ENCODE results near the gene LDB2. TPM values are rescaled to one million over a fixed set of nuclear protein-coding genes. Genes with fewer than 3 reads are reported as not detected.
"Not testable (repeated sequence)": the region's sequence is repeated elsewhere in the genome, so short reads cannot be mapped to it uniquely, and the experiment has no call there.

The LDB2 gene
- total RNA-seq, 1 experiment from 2014 or later: not detected

DNA sequence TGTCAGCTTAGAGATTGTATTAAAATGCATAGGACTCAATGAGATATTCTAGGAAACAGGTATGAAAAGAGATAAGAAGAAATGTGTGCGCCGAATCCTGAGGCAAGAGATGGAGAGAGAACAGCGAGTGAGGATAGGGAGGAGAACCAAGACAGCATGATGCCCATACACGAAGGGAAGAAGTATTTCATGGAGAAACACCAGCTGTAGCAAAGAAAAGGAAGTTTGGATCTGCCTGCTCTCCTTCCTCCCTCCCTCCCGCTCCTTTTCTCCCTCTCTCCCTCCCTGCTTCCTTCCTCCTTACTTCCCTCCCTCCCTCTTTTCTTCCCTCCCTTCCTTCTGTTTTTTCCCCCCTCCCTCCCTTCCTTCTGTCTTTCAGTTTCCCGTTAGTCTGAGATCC lies 353.6 kb downstream of the LDB2 start:
- DNase-seq (ENCODE audit: low spot score): no peak

DNA sequence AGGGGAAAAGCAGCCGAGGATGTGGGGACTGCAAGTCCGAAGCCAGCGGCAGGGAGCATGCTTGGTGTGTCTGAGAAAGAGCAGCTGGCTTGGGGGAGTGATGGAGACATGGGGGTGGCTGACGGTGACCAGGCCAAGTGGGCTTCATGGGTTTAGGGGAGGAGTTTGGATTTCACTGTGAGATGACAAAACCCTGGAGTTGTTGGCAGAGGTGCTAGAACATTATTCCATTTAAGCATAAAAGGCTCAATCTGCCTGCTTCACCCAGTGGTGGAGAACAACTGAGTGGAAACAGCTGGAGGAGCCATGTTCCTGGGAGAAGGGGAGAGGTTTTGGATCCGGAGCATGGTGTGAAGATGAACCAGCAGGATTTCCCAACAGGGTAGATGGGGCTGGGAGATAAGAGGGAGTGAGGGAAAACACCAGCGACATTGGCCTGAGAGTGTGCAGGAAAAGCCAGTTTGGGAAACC lies 354.2 kb downstream of the LDB2 start:
- no peak for DNase-seq (ENCODE audit: low spot score)

DNA sequence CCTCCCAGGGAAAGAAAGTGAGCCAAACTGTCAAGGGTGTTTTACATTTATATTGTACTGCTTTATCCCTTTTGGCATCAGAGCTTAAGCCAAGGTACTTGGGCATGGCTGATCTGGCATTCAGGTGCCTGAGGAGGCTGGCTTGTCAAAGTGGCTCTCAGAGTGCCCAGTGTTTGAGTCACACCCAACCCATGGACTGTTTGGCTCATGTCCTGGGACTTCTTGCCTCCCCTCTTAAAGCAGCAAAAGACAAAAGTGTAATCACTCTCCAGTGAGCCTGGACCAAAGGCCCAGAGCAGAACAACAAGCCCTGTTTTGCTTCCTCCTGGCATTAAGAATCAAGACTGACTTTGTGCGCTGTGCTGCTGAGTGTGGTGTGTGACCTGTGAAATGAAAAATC lies 360.5 kb downstream of the LDB2 start:
- no peak for DNase-seq (ENCODE audit: low spot score)

DNA sequence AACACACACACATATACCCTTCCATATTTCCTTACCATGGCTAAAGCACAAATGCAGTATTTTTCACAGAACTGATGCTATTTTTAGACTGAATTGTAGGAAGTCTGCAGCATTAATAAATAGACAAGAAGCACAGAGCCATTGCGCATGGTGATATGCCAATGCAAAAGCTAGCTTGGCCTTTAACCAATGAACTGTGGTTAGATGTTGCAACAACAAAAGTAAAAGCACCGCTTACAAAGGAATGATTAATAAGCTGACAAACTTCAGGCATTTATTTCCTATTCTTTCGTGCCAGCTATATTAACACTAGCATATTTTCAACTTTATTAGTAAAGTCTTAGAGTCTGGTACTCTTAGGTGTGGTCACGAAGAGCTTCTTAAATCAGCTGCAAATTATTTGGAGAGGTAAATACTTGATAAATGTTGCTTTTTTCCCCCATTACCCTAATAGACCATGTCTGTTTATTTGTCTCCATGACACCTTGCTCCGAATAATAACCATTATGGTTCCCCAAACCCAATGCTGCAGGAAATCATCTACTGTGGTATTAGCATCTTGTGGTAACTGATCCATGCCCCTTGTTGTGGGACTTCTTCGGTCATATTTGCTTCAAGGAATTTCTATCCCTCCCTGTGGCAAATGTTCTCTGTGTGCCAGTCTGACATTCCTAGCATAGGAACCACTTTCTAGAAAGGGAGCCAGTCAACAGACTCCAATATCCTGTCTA lies 366.0 kb downstream of the LDB2 start:
- DNase-seq (ENCODE audit: low spot score): no peak

DNA sequence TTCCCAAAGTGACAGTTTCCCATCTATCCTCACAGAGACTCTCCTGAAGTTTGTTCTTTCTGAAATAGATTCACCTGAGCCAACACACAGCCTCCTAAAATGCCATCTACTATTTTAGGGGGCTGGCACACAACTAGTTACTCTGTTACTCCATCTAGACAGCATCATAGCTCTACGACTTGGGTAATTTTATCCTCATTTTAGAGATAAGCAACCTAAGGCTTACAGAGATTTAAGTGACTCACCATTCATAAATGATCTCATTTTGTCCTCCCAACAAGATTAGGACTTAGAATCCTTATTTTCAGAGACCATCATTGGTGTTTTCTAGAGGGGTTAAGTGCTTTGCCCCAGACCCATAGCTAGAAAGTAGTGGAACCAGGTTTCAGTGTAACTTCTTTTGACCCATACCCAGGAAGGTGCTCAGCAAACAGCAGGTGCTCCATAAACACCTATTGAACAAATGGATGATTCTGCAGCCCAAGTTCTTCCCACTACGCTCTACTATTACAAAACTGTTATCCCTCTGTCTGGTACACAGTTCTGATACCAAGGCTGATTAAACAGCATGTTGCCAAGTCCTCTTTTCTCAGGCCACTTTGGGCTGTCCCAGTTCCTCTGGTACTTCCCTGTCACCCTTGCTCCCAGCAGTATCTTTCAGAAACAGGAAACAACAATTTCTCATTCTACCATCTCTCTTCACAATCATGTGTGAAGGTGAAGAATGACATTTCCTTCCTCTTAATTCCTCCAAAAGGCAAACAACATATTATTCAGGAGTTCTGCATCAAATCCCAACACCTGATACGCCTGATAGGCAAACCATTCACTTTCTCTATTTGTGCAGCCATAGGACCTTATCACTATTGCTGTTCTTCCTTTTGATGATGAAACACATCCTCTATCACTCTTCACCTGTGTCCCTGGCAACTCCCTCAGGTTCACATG lies 367.5 kb downstream of the LDB2 start:
- DNase-seq (ENCODE audit: low spot score): no peak

DNA sequence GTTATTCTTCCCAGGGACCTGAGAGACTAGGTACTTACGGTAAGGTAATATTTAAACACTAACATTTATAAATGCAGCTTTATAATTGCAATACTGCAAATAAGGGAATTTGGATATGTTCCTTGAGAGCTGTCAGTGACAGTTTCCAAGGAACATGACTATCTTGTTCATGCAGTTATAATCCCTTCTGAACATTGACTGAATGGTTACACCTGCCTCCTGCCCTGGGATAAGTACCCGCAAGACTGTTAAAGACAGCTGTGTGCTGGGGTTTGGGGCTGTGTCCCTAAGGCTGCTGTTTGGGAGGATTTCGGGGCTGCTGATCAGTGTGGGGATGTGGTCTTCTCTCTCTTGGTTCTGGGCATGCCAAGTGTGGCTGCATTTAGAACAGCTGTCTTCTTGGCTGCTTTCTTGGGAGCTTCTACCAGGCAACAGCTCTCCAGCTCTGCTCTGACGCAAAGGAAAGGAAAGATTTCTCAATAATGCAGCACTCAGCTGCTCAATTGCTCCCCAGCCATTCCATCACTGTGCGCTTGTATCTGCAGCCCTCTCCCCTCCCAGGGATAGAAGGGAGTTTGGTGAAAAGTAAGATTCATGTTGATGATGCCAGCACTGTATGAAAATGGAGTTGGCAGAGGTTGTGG lies 373.4 kb downstream of the LDB2 start:
- no peak for DNase-seq (ENCODE audit: low spot score)

DNA sequence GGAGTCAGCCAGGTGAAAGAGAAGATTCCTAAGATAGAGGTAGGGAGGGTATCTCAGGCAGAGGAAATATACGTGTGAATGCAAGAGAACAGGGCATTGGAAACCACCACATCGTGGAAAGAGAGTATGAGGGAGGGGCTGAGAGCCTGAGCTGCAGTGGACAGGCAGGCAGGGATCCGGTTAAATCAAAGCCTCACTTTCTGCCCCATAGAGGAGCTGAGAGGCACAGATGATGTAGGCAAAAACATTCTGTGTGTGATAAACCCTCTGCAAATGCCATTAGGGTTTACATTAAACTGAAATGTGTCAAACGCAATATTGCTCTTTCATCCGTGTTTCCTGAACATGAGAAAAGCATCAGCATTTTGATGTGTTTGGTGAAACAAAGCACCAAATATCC lies 374.0 kb downstream of the LDB2 start:
- DNase-seq (ENCODE audit: low spot score): no peak

DNA sequence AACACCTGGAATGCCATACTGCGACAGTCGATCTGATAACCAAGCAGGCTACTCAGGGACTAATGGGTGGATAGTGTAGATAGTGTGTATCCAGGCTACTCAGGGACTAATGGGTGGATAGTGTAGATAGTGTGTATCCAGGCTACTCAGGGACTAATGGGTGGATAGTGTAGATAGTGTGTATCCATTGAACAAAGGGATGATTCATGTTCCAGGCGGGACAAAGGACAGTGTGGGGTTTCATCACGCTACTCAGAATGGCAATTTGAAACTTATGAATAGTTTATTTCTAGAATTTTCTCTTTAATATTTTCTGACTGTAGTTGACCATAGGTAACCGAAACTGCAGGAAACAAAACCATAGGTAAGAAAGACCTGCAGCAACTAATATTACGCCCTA lies 374.9 kb downstream of the LDB2 start:
- DNase-seq (ENCODE audit: low spot score): not testable (repeated sequence)

DNA sequence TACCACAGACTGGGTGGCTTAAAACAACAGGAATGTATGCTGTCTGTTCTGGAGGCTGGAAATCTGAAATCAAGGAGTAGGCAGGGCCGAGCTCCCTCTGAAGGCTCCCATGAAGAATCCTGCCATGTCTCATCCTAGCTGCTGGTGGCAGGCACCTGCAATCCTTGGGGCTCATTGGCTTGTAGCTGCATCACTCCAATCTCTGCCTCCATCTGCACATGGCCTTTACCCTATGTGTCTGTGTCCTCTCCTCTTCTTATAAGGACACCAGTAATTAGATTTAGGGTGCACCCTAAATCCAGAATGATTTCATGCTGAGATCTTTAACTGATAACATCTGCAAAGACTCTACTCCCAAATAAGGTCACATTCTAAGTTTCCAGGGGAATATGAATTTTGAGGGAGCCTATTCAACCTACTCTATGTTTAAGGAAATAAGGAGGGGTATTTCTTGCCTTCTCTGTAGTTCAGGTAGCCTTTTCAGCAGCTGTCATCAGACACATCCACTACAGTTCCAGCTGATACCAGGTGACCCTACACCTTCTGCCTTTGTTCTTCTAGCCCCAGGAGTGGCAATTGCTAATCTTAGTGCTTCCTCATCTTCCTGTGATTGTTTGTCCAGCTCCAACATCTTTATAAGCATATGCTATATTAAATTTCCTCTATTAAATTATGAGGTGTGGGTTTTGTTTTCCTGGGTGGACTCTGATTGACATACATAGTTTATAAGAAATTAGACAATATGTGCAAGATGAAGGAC lies 377.1 kb downstream of the LDB2 start:
- DNase-seq (ENCODE audit: low spot score): no peak

DNA sequence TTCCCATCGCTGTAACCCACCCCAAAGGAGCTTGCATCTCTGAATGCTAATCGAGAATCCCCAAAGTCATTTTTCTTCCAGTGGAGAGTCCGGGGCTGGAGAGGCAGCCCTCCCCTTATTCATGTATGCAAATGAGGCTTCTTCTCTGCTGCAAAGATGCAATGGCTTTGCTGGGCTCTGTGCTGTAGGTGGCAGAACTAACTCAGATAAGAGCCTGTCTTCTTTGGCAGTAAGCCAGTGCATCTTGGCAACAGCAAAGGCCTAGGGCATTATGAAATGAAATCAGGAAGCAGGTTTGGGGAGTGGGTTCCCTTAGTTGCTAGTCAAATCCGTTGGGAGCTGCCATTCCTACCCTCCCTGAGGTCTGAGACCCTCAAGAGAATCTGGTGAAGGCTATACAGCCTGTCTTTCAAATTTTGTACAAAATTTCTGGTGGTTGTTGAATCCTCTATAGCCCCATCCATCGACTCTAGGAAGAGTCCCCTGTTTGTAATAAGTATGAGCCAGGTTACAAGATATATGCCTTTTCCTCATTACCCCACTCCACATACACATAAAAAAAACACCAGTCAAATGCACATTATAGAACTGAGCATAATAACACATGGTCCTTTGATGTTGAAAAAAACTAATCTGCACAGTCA lies 381.5 kb downstream of the LDB2 start:
- DNase-seq (ENCODE audit: low spot score): no peak

DNA sequence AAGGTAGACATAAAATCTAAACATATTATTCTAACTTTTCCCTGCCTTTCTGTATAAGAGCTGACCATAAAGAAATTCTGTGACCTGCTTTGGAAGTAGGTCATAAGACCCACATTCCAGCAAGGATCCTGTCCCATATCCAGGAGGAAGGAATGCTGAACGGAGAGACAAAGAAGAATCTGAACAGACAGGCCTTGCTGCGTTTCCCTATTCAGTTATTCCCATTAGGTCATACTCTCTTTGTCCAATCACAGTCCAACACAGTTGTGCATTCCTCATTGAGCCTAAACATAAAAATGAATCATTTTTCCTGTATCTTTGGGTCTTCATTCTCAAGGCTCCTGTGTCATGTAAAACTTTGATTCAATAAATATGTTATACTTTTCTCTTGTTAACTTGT lies 384.6 kb downstream of the LDB2 start:
- no peak for DNase-seq (ENCODE audit: low spot score)

DNA sequence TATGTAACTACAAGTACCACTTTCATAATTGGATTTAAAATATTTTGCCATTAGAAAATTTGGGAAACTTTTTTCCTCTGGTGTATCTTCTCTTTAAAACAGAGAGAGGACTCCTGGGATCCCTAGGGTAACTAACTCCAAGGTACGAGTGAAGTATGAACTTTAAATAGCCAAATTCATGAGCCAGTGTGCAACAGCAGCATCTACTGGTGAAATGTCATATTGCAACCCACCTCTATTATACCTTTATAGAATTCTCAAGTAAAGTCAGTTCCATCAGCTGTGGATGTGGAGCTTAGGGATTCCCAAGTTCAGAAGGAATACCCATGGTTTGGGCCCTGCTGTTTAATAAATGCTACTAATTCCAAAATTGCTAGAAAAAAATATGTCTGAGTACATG lies 389.5 kb downstream of the LDB2 start:
- no peak for DNase-seq (ENCODE audit: low spot score)

DNA sequence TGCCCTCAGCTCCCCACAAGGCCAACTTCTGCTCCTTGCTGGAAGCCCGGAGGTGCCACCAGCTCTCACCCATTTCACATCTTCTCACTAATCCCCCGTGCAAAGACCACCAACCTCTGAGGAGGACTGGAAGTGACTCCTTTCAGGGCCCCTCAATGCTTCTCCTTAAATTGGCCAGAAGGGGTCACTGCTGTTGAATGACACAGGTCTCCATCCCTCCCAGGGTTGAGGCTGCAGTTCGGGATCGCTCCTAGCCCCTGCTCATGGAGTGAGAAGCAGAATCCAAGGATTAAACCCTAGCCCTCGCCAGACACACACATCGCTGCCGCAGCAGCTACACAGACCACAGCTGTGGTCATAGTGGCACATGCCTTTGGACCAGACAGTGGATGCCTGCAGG lies 392.7 kb downstream of the LDB2 start:
- no peak for DNase-seq (ENCODE audit: low spot score)

DNA sequence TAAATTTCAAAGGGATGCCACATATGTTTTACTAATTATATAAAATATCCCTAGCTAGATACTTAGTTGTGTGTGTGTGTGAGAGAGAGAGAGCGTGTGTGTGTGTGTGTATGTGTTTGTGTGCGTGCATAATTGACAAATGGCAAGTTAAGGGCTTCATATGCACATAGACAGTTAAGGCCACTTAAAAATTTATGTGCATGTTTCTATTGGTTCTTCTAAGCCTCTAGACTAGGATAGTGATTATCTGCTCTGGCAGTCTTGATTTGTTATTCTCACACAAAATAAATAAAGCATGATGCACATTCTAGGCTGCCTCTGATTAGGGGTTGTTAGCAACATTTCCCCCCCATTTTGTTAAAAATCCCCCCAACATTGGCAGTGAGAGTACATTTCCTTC lies 393.2 kb downstream of the LDB2 start:
- DNase-seq (ENCODE audit: low spot score): no peak

DNA sequence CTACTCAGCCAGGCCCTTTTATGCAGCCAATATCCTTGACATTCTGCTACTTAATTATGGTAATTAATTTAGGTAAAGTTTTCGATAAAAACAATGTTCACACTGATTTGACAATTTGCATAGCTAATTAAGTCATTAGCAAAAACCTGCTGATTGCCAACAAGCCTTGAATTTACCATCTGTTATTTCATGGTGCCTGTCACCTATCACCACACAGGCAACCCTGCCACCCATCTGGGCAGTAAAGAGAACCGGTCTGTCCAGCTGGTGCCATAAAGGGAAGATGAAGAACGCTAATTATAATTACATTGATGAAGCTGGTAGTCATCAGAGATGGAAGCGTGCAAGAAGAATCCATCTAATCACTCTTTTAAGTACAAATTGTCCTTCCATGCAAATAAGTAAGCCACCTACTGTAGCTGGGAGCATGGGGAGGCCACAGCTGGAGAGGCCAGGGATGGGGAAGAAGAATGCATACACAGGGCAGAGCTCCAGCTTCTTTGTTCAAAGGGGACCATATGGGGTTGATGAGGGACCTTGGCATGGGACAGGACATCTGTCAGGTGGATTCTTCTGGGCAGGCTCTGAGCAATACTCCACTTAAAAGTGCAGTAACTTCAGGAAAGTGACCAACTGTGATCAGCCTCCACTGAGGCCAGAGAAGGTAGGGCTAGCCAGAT lies 394.9 kb downstream of the LDB2 start:
- no peak for DNase-seq (ENCODE audit: low spot score)

DNA sequence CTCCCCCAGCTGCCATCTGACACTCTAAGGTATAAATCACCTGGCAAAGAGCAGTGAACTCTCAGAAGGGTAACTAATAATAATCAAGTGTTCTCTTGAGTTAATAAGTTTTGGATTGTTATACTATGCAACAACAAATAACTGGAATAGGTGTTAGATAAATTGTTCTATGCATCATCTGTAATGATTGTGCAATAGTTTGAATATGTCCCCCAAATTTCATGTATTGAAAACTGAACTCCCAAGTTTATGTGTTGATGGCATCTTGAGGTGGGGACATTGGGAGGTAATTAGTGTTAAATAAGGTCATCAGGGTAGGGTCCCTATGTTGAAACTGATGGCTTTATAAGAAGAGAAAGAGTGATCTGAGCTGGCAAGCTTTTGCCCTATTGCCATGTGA lies 399.5 kb downstream of the LDB2 start:
- no peak for DNase-seq (ENCODE audit: low spot score)

DNA sequence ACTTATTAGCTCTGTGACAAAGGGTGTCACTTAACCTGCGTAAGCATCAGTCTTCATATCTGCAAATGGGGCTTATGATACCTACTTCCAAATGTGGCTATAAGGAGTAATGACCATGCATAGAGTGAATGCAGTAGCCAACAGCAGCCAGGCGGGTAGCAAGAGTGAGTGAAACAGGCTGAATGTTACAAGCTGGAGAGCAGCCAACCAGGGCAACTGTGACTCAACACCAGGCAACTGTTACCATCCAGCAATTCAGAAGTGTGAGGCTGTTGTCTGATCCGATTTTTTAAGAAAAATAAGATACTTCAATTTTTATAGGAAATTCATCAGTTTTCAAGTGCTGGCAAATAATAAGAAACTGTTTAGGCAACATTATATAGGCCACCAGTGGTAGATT lies 401.9 kb downstream of the LDB2 start:
- no peak for DNase-seq (ENCODE audit: low spot score)

DNA sequence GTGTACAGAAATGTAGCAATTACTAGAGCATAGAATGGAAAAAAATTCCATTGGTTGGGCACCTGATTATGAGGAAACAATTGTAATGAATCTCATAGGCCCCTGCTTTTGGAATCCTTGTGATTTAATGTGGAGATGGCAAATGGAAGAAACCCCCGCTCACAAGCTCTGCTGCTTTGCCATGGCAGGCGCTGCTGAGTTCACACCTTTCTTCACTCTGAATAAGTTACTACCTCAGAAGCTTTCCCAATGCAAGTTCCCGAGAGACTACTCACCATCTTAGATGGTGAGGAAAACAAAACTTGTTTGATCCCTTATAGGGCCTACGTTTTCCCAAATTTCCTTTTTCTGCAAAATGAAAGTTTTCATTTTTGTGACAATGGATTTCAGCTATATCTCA lies 405.6 kb downstream of the LDB2 start:
- DNase-seq (ENCODE audit: low spot score): no peak

DNA sequence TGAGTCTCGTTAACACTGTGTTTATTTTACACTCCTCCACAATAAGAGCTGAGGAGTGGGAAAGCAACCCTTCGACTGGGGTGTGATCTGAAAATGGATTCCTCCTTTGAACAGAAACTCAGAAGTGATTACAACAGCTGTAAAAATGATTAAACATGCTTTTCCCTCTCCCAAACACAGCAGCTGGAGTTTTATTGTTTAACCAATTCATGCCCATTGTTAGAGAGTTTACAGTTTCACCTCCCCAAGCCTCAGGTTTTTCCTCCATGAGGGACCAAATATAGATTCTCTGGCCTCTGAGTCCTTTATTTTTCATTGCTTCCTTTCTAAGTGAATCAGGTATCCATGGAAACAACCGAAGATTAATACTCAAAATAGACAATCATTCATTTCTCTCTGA lies 409.2 kb downstream of the LDB2 start:
- no peak for DNase-seq (ENCODE audit: low spot score)

DNA sequence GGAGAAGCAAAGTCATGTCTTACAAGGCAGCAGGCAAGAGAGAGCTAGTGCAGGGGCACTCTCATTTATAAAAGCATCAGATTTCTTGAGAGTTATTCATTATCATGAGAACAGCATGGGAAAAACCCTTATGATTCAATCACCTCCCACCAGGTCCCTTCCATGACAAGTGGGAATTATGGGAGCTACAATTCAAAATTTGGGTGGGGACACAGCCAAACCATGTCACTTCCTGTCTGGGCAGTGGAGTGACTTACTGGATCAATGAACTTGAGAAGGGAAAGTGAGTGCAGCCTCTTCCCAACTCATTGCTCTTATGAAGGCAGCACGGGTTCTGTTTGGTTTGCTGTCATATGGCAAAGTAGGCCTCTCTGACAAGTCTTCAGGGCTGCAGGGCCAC lies 410.4 kb downstream of the LDB2 start:
- no peak for DNase-seq (ENCODE audit: low spot score)

DNA sequence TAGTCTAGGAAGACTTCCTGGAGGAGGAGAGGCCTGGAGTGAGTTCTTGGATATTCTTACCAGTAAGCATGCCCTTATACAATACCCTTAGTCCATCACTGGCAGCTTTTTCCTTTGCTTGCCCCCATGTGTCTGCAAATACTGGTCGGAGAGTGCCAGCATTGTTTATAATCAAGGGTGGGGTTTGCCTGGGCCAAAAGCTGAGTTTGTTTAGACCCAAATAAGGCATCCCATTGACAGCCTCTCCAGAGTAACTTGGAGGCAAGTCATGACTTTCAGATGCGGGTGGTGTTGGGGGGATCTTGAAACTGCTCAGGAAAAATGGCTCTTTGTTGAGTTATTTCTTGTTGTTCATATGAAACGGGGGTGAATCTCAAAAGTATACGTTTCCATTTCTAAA lies 413.7 kb downstream of the LDB2 start:
- no peak for DNase-seq (ENCODE audit: low spot score)

All from A172 (cell line).